Measurements from ENCODE around the gene KRTAP10-1. TPM values are rescaled to one million over a fixed set of nuclear protein-coding genes. Genes with fewer than 3 reads are reported as not detected.

KRTAP10-1 gene
- total and polyA plus RNA-seq, 2 of the 13 experiments (the other 11 are each of a cell fraction or from before 2014, with no cell fraction given): not detected

GRCh38 chr21:44510508-44511218, 29.3 kb downstream of the KRTAP10-1 start (continued):
- no peak for TF ChIP-seq ZNF136 (CRISPR knock-in tag; IDR thresholded peaks at IDR 0.05; ENCODE audit: low read depth)
- no peak for TF ChIP-seq ZBTB10 (CRISPR knock-in tag; IDR thresholded peaks at IDR 0.05; ENCODE audit: borderline replicate concordance)
- no peak for TF ChIP-seq SOX6 (IDR thresholded peaks at IDR 0.05)
- TF ChIP-seq SOX6 (CRISPR knock-in tag; IDR thresholded peaks at IDR 0.05): peak; percentile 37; the same call in 1 of the 2 replicates
- no peak for TF ChIP-seq KDM6A (CRISPR knock-in tag; IDR thresholded peaks at IDR 0.05; ENCODE audit: low read depth)
- TF ChIP-seq ZNF639 (CRISPR knock-in tag; conservative IDR thresholded peaks at IDR 0.05): 0 out of 2 replicates have a peak, but pooled peaks have one; percentile 44
- no peak for TF ChIP-seq MTF1 (CRISPR knock-in tag; IDR thresholded peaks at IDR 0.05)
- no peak for TF ChIP-seq TERF1 (CRISPR knock-in tag; IDR thresholded peaks at IDR 0.05)
- TF ChIP-seq E2F2 (CRISPR knock-in tag; IDR thresholded peaks at IDR 0.05; ENCODE audit: borderline replicate concordance): no peak
- TF ChIP-seq ARID5B (CRISPR knock-in tag; IDR thresholded peaks at IDR 0.05): no peak
- TF ChIP-seq KDM2A (CRISPR knock-in tag; IDR thresholded peaks at IDR 0.05; ENCODE audit: borderline replicate concordance, low read depth): peak; percentile 69; the same call in 1 of the 2 replicates
- TF ChIP-seq SP4 (CRISPR knock-in tag; IDR thresholded peaks at IDR 0.05): no peak
- no peak for TF ChIP-seq ZNF205 (CRISPR knock-in tag; IDR thresholded peaks at IDR 0.05)
- TF ChIP-seq MYC (CRISPR knock-in tag; IDR thresholded peaks at IDR 0.05; ENCODE audit: borderline replicate concordance): peak; percentile 60; the same call in 1 of the 2 replicates
- 0 out of 2 replicates have a peak, but pooled peaks have one; percentile 47 for TF ChIP-seq ZNF792 (CRISPR knock-in tag; IDR thresholded peaks at IDR 0.05)
- peak; percentile 46; the same call in 1 of the 2 replicates for TF ChIP-seq NFKB2 (CRISPR knock-in tag; IDR thresholded peaks at IDR 0.05; ENCODE audit: borderline replicate concordance)
- TF ChIP-seq PITX1 (CRISPR knock-in tag; IDR thresholded peaks at IDR 0.05): peak; percentile 59; the same call in 1 of the 2 replicates
- TF ChIP-seq ZNF44 (CRISPR knock-in tag; IDR thresholded peaks at IDR 0.05): no peak
- peak; percentile 51; the same call in 1 of the 2 replicates for TF ChIP-seq MXD1 (CRISPR knock-in tag; IDR thresholded peaks at IDR 0.05)

Measured in HepG2 (cell line).